Mesendoderm (in vitro differentiated cells): Measurements from ENCODE around the gene LMCD1.
A peak's percentile ranks its signal among the peaks of the same experiment; 100 is the strongest.

Experiments
- DNase-seq: peaks from one replicate; pipeline ENCODE4 v3.0.0; 2013
- H2AK5ac ChIP-seq: 2 replicates; pipeline ENCODE4 v1.6.1; 2013; ENCODE audit warnings: low read length, inconsistent platforms
- H2BK120ac ChIP-seq: 2 replicates; pipeline ENCODE4 v1.6.1; 2013; ENCODE audit warnings: low read depth, mild to moderate bottlenecking, low read length, moderate library complexity, mixed read lengths
- H2BK15ac ChIP-seq: replicated peaks from 2 replicates; pipeline ENCODE4 v1.6.1; 2013; ENCODE audit warnings: low read depth, mild to moderate bottlenecking, moderate library complexity
- H2BK5ac ChIP-seq: 2 replicates; pipeline ENCODE4 v1.6.1; 2013; ENCODE audit warnings: low read length, inconsistent platforms
- H3K18ac ChIP-seq: 2 replicates; pipeline ENCODE4 v1.6.1; 2013; ENCODE audit warnings: mild to moderate bottlenecking, low read length, mixed read lengths
- H3K23ac ChIP-seq: one replicate; pipeline ENCODE4 v1.6.1; 2013; ENCODE audit warnings: low read length
- H3K27ac ChIP-seq: 2 replicates; pipeline ENCODE4 v1.5.1; 2013; ENCODE audit warnings: low read depth, mild to moderate bottlenecking, inconsistent platforms, low read length, moderate library complexity
- H3K27me3 ChIP-seq: 2 replicates; pipeline ENCODE4 v1.6.1; 2013; ENCODE audit warnings: low read length, control low read depth, mild to moderate bottlenecking, inconsistent platforms; ENCODE audit not compliant: insufficient read depth, poor library complexity
- H3K36me3 ChIP-seq: 2 replicates; pipeline ENCODE4 v1.6.1; 2013; ENCODE audit warnings: low read length, inconsistent platforms; ENCODE audit not compliant: control insufficient read depth, insufficient read depth
- H3K4ac ChIP-seq: one replicate; pipeline ENCODE4 v1.6.1; 2013; ENCODE audit warnings: low read depth, mild to moderate bottlenecking, low read length, moderate library complexity
- H3K4me1 ChIP-seq: 2 replicates; pipeline ENCODE4 v1.6.1; 2013; ENCODE audit warnings: low read depth, low read length, inconsistent platforms; ENCODE audit not compliant: control insufficient read depth
- H3K4me2 ChIP-seq: 2 replicates; pipeline ENCODE4 v1.6.1; 2013; ENCODE audit warnings: low read length
- H3K4me3 ChIP-seq: 2 replicates; pipeline ENCODE4 v1.5.1; 2013; ENCODE audit warnings: mild to moderate bottlenecking, low read length
- H3K56ac ChIP-seq: one replicate; pipeline ENCODE4 v1.6.1; 2013; ENCODE audit warnings: low read length
- H3K79me1 ChIP-seq: 2 replicates; pipeline ENCODE4 v1.6.1; 2013; ENCODE audit warnings: low read length, inconsistent platforms
- H3K79me2 ChIP-seq: 2 replicates; pipeline ENCODE4 v1.6.1; 2013; ENCODE audit warnings: mild to moderate bottlenecking, low read length; ENCODE audit not compliant: control insufficient read depth, insufficient read depth
- H3K9ac ChIP-seq: 2 replicates; pipeline ENCODE4 v1.6.1; 2013; ENCODE audit warnings: low read length, inconsistent platforms
- H4K5ac ChIP-seq: one replicate; pipeline ENCODE4 v1.6.1; 2013; ENCODE audit warnings: low read length
- H4K8ac ChIP-seq: one replicate; pipeline ENCODE4 v1.6.1; 2013; ENCODE audit warnings: low read depth, mild to moderate bottlenecking, control low read depth, low read length, moderate library complexity
- WGBS: extraction: QIAGEN DNeasy Blood & Tissue Kit; methylation state at CpG from one replicate; pipeline ENCODE4 v1.1.7; 2013; ENCODE audit warnings: low lambda C conversion rate, missing lambda C conversion rate; ENCODE audit not compliant: insufficient coverage; ENCODE audit errors: extremely low coverage; 5-methylcytosine and 5-hydroxymethylcytosine counted together

LMCD1 gene

GRCh38 chr3:8503871-8504610 lies 2.4 kb downstream of the LMCD1 start:
- Histone ChIP-seq H2BK120ac (no peak overlapping the region), H2AK5ac (no peak overlapping the region), H3K23ac (no peak overlapping the region), H4K8ac (no peak overlapping the region), H3K4ac (no peak overlapping the region), H3K36me3 (no peaks in the 10 kb centered on the region), H3K4me1 (peaks cover 5% of the 10 kb centered on the region), H3K9ac (no peak overlapping the region), H2BK5ac (no peak overlapping the region), H2BK15ac (no peak overlapping the region), H3K18ac (peak overlapping the region; percentile 75), H3K4me2 (no peak overlapping the region), H4K5ac (no peak overlapping the region), H3K27ac (peak overlapping the region; percentile 26), H3K4me3 (no peak overlapping the region), H3K79me1 (no peaks in the 10 kb centered on the region), H3K27me3 (no peaks in the 10 kb centered on the region), H3K56ac (peak overlapping the region; percentile 38), H3K79me2 (no peaks in the 10 kb centered on the region)
- peak; percentile 93 for DNase-seq
- no CpG with 5 or more reads among the region's 8 CpGs for WGBS

GRCh38 chr3:8504611-8504973 lies 3.0 kb downstream of the LMCD1 start:
- H2AK5ac ChIP-seq = no peak overlapping the region
- H4K8ac ChIP-seq = no peak overlapping the region
- H3K79me2 ChIP-seq = no peaks in the 10 kb centered on the region
- H3K79me1 ChIP-seq = no peaks in the 10 kb centered on the region
- H3K9ac ChIP-seq = no peak overlapping the region
- H3K18ac ChIP-seq = peak overlapping the region; percentile 75
- no peak overlapping the region for H3K23ac ChIP-seq
- H3K36me3 ChIP-seq = no peaks in the 10 kb centered on the region
- H2BK15ac ChIP-seq = no peak overlapping the region
- no peak overlapping the region for H2BK120ac ChIP-seq
- no peaks in the 10 kb centered on the region for H3K27me3 ChIP-seq
- no CpG with 5 or more reads among the region's 4 CpGs for WGBS
- no peak overlapping the region for H2BK5ac ChIP-seq
- H3K4me1 ChIP-seq = peaks cover 5% of the 10 kb centered on the region
- H4K5ac ChIP-seq = no peak overlapping the region
- H3K4me2 ChIP-seq = no peak overlapping the region
- H3K27ac ChIP-seq = peak overlapping the region; percentile 26
- no peak overlapping the region for H3K4ac ChIP-seq
- H3K56ac ChIP-seq = peak overlapping the region; percentile 38
- DNase-seq = no peak
- no peak overlapping the region for H3K4me3 ChIP-seq

GRCh38 chr3:8505621-8506020 lies 4.0 kb downstream of the LMCD1 start:
- peaks cover 5% of the 10 kb centered on the region for H3K4me1 ChIP-seq
- no peak overlapping the region for H3K23ac ChIP-seq
- no peak overlapping the region for H2AK5ac ChIP-seq
- no peak overlapping the region for H2BK15ac ChIP-seq
- no peaks in the 10 kb centered on the region for H3K79me2 ChIP-seq
- H3K18ac ChIP-seq = no peak overlapping the region
- WGBS = no CpG with 5 or more reads among the region's 3 CpGs
- H3K4me2 ChIP-seq = no peak overlapping the region
- no peak overlapping the region for H3K27ac ChIP-seq
- no peak overlapping the region for H2BK120ac ChIP-seq
- H3K36me3 ChIP-seq = no peaks in the 10 kb centered on the region
- H4K8ac ChIP-seq = no peak overlapping the region
- no peak overlapping the region for H3K4me3 ChIP-seq
- H4K5ac ChIP-seq = no peak overlapping the region
- H3K56ac ChIP-seq = no peak overlapping the region
- no peak for DNase-seq
- H3K27me3 ChIP-seq = no peaks in the 10 kb centered on the region
- H3K9ac ChIP-seq = no peak overlapping the region
- H3K79me1 ChIP-seq = no peaks in the 10 kb centered on the region
- no peak overlapping the region for H3K4ac ChIP-seq
- H2BK5ac ChIP-seq = no peak overlapping the region

GRCh38 chr3:8506571-8507061 lies 5.0 kb downstream of the LMCD1 start:
- H3K4me2 ChIP-seq = no peak overlapping the region
- H3K27ac ChIP-seq = no peak overlapping the region
- no peaks in the 10 kb centered on the region for H3K79me1 ChIP-seq
- H3K79me2 ChIP-seq = no peaks in the 10 kb centered on the region
- no peak overlapping the region for H2BK5ac ChIP-seq
- H3K4ac ChIP-seq = no peak overlapping the region
- no peak overlapping the region for H3K9ac ChIP-seq
- peaks cover 5% of the 10 kb centered on the region for H3K4me1 ChIP-seq
- H4K5ac ChIP-seq = no peak overlapping the region
- no CpG with 5 or more reads among the region's 6 CpGs for WGBS
- no peaks in the 10 kb centered on the region for H3K27me3 ChIP-seq
- no peak for DNase-seq
- H2BK15ac ChIP-seq = no peak overlapping the region
- H3K23ac ChIP-seq = no peak overlapping the region
- no peak overlapping the region for H3K18ac ChIP-seq
- H4K8ac ChIP-seq = no peak overlapping the region
- H3K36me3 ChIP-seq = no peaks in the 10 kb centered on the region
- H3K56ac ChIP-seq = no peak overlapping the region
- H3K4me3 ChIP-seq = no peak overlapping the region
- H2AK5ac ChIP-seq = no peak overlapping the region
- no peak overlapping the region for H2BK120ac ChIP-seq

- no CpG with 5 or more reads among the region's 3 CpGs for WGBS
- H3K4me3 ChIP-seq = no peak overlapping the region
- H3K36me3 ChIP-seq = no peaks in the 10 kb centered on the region
- H2BK120ac ChIP-seq = no peak overlapping the region
- H3K23ac ChIP-seq = no peak overlapping the region
- peaks cover 5% of the 10 kb centered on the region for H3K4me1 ChIP-seq
- no peak overlapping the region for H2BK5ac ChIP-seq
- H4K8ac ChIP-seq = no peak overlapping the region
- no peak overlapping the region for H3K4me2 ChIP-seq
- no peak overlapping the region for H3K27ac ChIP-seq
- H3K4ac ChIP-seq = no peak overlapping the region
- no peak overlapping the region for H4K5ac ChIP-seq
- H3K9ac ChIP-seq = no peak overlapping the region
- H3K79me1 ChIP-seq = no peaks in the 10 kb centered on the region
- DNase-seq = no peak
- H2AK5ac ChIP-seq = no peak overlapping the region
- no peak overlapping the region for H3K18ac ChIP-seq
- H3K56ac ChIP-seq = no peak overlapping the region
- H3K27me3 ChIP-seq = no peaks in the 10 kb centered on the region
- H2BK15ac ChIP-seq = no peak overlapping the region
- no peaks in the 10 kb centered on the region for H3K79me2 ChIP-seq
Observed at GRCh38 chr3:8507496-8507895, 5.9 kb downstream of the LMCD1 start.

GRCh38 chr3:8509961-8510360 lies 8.3 kb downstream of the LMCD1 start:
- H3K18ac ChIP-seq = no peak overlapping the region
- no CpG with 5 or more reads among the region's 6 CpGs for WGBS
- H3K4ac ChIP-seq = no peak overlapping the region
- no peak overlapping the region for H4K5ac ChIP-seq
- no peak overlapping the region for H3K4me3 ChIP-seq
- no peak overlapping the region for H2BK15ac ChIP-seq
- no peak overlapping the region for H2BK5ac ChIP-seq
- no peaks in the 10 kb centered on the region for H3K79me1 ChIP-seq
- no peaks in the 10 kb centered on the region for H3K4me1 ChIP-seq
- H3K36me3 ChIP-seq = no peaks in the 10 kb centered on the region
- no peak overlapping the region for H2BK120ac ChIP-seq
- H3K4me2 ChIP-seq = no peak overlapping the region
- no peak overlapping the region for H3K56ac ChIP-seq
- H2AK5ac ChIP-seq = no peak overlapping the region
- H4K8ac ChIP-seq = no peak overlapping the region
- H3K9ac ChIP-seq = no peak overlapping the region
- no peak for DNase-seq
- no peaks in the 10 kb centered on the region for H3K27me3 ChIP-seq
- no peak overlapping the region for H3K23ac ChIP-seq
- H3K27ac ChIP-seq = no peak overlapping the region
- no peaks in the 10 kb centered on the region for H3K79me2 ChIP-seq
